Loucy (cell line): Measurements from ENCODE around the gene FMN1.

Experiments used
- EZH2phosphoT487 ChIP-seq: fragments of 200-600 bp; IDR thresholded peaks from 2 replicates; pipeline ENCODE4 v1.6.1; 2018; ENCODE audit warnings: antibody characterized with exemption, mild to moderate bottlenecking, moderate library complexity, borderline replicate concordance
- TF ChIP-seq, protein P1 (sequence below): fragments of 200-600 bp; sonication (generic); conservative IDR thresholded peaks from 2 replicates; pipeline ENCODE4 v1.5.1; 2014; ENCODE audit warnings: mild to moderate bottlenecking, antibody characterized with exemption, low read length

DNA sequence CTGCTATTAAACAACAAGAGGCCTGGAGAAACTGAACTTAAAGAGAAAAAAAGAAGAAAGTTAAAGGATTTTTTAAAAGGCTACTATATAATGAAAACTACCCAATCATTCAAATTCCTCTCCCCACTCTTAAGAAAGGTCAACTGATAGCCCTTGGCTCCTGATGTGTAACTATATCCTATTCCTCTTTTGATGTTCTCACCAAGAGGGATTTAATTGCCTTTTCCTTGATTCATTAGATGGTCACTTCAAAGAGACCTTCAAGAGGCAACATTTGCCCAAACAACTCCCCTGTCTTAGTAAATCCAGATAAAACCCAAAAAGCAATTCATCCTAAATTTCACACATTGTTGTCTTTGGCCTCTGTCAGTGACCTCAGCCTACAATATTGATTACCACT is 86.0 kb downstream of the FMN1 start:
- TF ChIP-seq, protein P1, sequence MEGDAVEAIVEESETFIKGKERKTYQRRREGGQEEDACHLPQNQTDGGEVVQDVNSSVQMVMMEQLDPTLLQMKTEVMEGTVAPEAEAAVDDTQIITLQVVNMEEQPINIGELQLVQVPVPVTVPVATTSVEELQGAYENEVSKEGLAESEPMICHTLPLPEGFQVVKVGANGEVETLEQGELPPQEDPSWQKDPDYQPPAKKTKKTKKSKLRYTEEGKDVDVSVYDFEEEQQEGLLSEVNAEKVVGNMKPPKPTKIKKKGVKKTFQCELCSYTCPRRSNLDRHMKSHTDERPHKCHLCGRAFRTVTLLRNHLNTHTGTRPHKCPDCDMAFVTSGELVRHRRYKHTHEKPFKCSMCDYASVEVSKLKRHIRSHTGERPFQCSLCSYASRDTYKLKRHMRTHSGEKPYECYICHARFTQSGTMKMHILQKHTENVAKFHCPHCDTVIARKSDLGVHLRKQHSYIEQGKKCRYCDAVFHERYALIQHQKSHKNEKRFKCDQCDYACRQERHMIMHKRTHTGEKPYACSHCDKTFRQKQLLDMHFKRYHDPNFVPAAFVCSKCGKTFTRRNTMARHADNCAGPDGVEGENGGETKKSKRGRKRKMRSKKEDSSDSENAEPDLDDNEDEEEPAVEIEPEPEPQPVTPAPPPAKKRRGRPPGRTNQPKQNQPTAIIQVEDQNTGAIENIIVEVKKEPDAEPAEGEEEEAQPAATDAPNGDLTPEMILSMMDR, result no peak
- no peak for TF ChIP-seq EZH2phosphoT487
